ENCODE results near the gene OPA3.

Gene OPA3

GRCh38 chr19:45478454-45479238, 106.0 kb downstream of the OPA3 start:
- DNase-seq (ENCODE audit: low spot score): peak; percentile 92

GRCh38 chr19:45477713-45478453, 106.7 kb downstream of the OPA3 start:
- DNase-seq (ENCODE audit: low spot score): no peak
